ENCODE data around the gene DPH1. TPM values are rescaled to one million over a fixed set of nuclear protein-coding genes. Genes with fewer than 3 reads are reported as not detected.

Gene DPH1
- total and polyA plus RNA-seq, 4 donors, result 9.8 to 24.6 (median 19.4) TPM

DNA sequence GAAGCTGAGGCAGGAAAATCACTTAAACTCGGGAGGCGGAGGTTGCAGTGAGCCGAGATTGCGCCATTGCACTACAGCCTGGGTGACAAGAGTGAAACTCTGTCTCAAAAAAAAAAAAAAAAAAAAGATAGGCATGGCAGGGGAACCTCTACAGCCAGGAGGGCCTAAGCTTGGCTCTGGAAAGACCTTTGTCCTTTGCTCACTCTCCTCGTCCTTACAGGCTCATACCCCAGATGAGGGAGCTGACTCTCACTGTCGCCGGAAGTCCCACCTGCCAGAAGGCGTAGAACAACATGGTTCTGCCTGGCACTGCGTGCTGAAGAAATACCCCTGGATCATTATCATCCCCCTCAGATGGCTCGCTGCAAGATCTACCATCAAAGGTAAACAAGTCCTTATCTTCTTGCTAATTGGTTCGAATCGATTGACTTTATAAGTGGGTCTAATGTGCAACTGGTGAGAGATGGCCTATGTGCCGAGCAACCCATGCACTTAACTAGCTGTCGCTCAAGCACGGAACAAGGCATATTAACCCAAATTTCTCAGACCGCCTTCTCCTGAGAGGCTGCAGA is 34.5 kb upstream of the DPH1 start:
- Histone ChIP-seq H3K27me3 (ENCODE audit: control insufficient read depth in 4 of 4, insufficient read depth in 4 of 4, low read length in 3 of 4) (no peaks in the 10 kb centered on the region), H3K9ac (ENCODE audit: low read depth in 1 of 2, low read length in 2 of 2) (no peak overlapping the region), H3K4me1 (ENCODE audit: control insufficient read depth in 4 of 4, insufficient read depth in 4 of 4, low read length in 3 of 4) (peaks cover 24 to 56% (median 40%) of the 10 kb centered on the region in 4 donors), H3K9me3 (ENCODE audit: control insufficient read depth in 4 of 4, low read length in 3 of 4) (no peaks in the 10 kb centered on the region), H3K4me3 (ENCODE audit: low read depth in 1 of 3, low read length in 3 of 3) (peak overlapping the region; percentile 28 to 63 (median 59)), H3K36me3 (ENCODE audit: control insufficient read depth in 4 of 4, insufficient read depth in 3 of 4, low read depth in 1 of 4, low read length in 3 of 4) (no peaks in the 10 kb centered on the region), H3K27ac (ENCODE audit: low read depth in 1 of 2, low read length in 2 of 2) (peak overlapping the region; percentile 19 to 83)
- peak; percentile 37 to 63 for TF ChIP-seq HNF4A (conservative IDR thresholded peaks at IDR 0.05)
- TF ChIP-seq MAX (IDR thresholded peaks at IDR 0.05), result peak; percentile 35
- no peak for TF ChIP-seq HNF4G (IDR thresholded peaks at IDR 0.05)
- no peak for TF ChIP-seq FOXA2 (IDR thresholded peaks at IDR 0.05)
- TF ChIP-seq NR2F2 (IDR thresholded peaks at IDR 0.05), result no peak
- TF ChIP-seq, protein P1, sequence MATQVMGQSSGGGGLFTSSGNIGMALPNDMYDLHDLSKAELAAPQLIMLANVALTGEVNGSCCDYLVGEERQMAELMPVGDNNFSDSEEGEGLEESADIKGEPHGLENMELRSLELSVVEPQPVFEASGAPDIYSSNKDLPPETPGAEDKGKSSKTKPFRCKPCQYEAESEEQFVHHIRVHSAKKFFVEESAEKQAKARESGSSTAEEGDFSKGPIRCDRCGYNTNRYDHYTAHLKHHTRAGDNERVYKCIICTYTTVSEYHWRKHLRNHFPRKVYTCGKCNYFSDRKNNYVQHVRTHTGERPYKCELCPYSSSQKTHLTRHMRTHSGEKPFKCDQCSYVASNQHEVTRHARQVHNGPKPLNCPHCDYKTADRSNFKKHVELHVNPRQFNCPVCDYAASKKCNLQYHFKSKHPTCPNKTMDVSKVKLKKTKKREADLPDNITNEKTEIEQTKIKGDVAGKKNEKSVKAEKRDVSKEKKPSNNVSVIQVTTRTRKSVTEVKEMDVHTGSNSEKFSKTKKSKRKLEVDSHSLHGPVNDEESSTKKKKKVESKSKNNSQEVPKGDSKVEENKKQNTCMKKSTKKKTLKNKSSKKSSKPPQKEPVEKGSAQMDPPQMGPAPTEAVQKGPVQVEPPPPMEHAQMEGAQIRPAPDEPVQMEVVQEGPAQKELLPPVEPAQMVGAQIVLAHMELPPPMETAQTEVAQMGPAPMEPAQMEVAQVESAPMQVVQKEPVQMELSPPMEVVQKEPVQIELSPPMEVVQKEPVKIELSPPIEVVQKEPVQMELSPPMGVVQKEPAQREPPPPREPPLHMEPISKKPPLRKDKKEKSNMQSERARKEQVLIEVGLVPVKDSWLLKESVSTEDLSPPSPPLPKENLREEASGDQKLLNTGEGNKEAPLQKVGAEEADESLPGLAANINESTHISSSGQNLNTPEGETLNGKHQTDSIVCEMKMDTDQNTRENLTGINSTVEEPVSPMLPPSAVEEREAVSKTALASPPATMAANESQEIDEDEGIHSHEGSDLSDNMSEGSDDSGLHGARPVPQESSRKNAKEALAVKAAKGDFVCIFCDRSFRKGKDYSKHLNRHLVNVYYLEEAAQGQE (IDR thresholded peaks at IDR 0.05), result no peak
- TF ChIP-seq, protein P2, sequence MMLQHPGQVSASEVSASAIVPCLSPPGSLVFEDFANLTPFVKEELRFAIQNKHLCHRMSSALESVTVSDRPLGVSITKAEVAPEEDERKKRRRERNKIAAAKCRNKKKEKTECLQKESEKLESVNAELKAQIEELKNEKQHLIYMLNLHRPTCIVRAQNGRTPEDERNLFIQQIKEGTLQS (IDR thresholded peaks at IDR 0.05), result no peak
- TF ChIP-seq FOXA1 (IDR thresholded peaks at IDR 0.05), result no peak
- TF ChIP-seq, protein P3, sequence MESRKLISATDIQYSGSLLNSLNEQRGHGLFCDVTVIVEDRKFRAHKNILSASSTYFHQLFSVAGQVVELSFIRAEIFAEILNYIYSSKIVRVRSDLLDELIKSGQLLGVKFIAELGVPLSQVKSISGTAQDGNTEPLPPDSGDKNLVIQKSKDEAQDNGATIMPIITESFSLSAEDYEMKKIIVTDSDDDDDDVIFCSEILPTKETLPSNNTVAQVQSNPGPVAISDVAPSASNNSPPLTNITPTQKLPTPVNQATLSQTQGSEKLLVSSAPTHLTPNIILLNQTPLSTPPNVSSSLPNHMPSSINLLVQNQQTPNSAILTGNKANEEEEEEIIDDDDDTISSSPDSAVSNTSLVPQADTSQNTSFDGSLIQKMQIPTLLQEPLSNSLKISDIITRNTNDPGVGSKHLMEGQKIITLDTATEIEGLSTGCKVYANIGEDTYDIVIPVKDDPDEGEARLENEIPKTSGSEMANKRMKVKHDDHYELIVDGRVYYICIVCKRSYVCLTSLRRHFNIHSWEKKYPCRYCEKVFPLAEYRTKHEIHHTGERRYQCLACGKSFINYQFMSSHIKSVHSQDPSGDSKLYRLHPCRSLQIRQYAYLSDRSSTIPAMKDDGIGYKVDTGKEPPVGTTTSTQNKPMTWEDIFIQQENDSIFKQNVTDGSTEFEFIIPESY (IDR thresholded peaks at IDR 0.05), result no peak
- no peak for TF ChIP-seq YY1 (IDR thresholded peaks at IDR 0.05)
- TF ChIP-seq TAF1 (conservative IDR thresholded peaks at IDR 0.05), result no peak
- TF ChIP-seq, protein P4, sequence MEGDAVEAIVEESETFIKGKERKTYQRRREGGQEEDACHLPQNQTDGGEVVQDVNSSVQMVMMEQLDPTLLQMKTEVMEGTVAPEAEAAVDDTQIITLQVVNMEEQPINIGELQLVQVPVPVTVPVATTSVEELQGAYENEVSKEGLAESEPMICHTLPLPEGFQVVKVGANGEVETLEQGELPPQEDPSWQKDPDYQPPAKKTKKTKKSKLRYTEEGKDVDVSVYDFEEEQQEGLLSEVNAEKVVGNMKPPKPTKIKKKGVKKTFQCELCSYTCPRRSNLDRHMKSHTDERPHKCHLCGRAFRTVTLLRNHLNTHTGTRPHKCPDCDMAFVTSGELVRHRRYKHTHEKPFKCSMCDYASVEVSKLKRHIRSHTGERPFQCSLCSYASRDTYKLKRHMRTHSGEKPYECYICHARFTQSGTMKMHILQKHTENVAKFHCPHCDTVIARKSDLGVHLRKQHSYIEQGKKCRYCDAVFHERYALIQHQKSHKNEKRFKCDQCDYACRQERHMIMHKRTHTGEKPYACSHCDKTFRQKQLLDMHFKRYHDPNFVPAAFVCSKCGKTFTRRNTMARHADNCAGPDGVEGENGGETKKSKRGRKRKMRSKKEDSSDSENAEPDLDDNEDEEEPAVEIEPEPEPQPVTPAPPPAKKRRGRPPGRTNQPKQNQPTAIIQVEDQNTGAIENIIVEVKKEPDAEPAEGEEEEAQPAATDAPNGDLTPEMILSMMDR (IDR thresholded peaks at IDR 0.05; ENCODE audit: low read depth, low read length, missing input control), result no peak
- TF ChIP-seq EGR1 (IDR thresholded peaks at IDR 0.05; ENCODE audit: low read depth in 2 of 2), result no peak
- TF ChIP-seq RXRA (IDR thresholded peaks at IDR 0.05), result peak in 1 of 2 donors; percentile 55
- TF ChIP-seq RAD21 (IDR thresholded peaks at IDR 0.05), result peak in 1 of 2 donors; percentile 16
- TF ChIP-seq JUND (IDR thresholded peaks at IDR 0.05), result no peak
- TF ChIP-seq GABPA (IDR thresholded peaks at IDR 0.05 in 1 of 2, conservative IDR thresholded peaks at IDR 0.05 in 1 of 2), result no peak
- TF ChIP-seq SP1 (IDR thresholded peaks at IDR 0.05), result no peak
- 41% methylated on average over 16 of the region's 16 CpGs for WGBS
- DNase-seq (ENCODE audit: low spot score), result no peak

Data from liver (tissue), 9 donors.